Endodermal cell (in vitro differentiated cells): ENCODE measurements around the gene POLR1B. TPM values are rescaled to one million over a fixed set of nuclear protein-coding genes. Genes with fewer than 3 reads are reported as not detected.
A peak's percentile ranks its signal among the peaks of the same experiment; 100 is the strongest.

Experiments
- DNase-seq: peaks from one replicate; pipeline ENCODE4 v3.0.0-alpha.2; 2017
- H3K27ac ChIP-seq: 2 replicates; pipeline ENCODE4 v1.5.1; 2013; ENCODE audit warnings: mild to moderate bottlenecking, low read depth, low read length, moderate library complexity
- H3K27me3 ChIP-seq: 2 replicates; pipeline ENCODE4 v1.6.1; 2013; ENCODE audit warnings: mild to moderate bottlenecking, low read length, moderate library complexity; ENCODE audit not compliant: insufficient read depth, control insufficient read depth, poor library complexity, severe bottlenecking
- H3K36me3 ChIP-seq: 2 replicates; pipeline ENCODE4 v1.7.0; 2013; ENCODE audit warnings: mild to moderate bottlenecking, low read length, moderate library complexity; ENCODE audit not compliant: control insufficient read depth, insufficient read depth
- H3K4me1 ChIP-seq: one replicate; pipeline ENCODE4 v1.7.0; 2013; ENCODE audit warnings: low read length; ENCODE audit not compliant: control insufficient read depth, insufficient read depth
- H3K4me3 ChIP-seq: 2 replicates; pipeline ENCODE4 v1.5.1; 2013; ENCODE audit warnings: mild to moderate bottlenecking, low read length, moderate library complexity
- H3K9ac ChIP-seq: 2 replicates; pipeline ENCODE4 v1.6.1; 2013; ENCODE audit warnings: mild to moderate bottlenecking, low read length, moderate library complexity; ENCODE audit not compliant: poor library complexity, severe bottlenecking; ENCODE audit errors: extremely low read depth
- H3K9me3 ChIP-seq: 2 replicates; pipeline ENCODE4 v1.6.1; 2013; ENCODE audit warnings: mild to moderate bottlenecking, low read length, moderate library complexity; ENCODE audit not compliant: control insufficient read depth
- H3K27ac Mint-ChIP-seq: 2 replicates; pipeline ENCODE4 v1.8.0; 2020; ENCODE audit warnings: mixed read lengths
- H3K27me3 Mint-ChIP-seq: 2 replicates; pipeline ENCODE4 v1.8.0; 2021; ENCODE audit warnings: mild to moderate bottlenecking, mixed read lengths; ENCODE audit not compliant: insufficient read depth
- H3K36me3 Mint-ChIP-seq: 2 replicates; pipeline ENCODE4 v1.8.0; 2020; ENCODE audit warnings: low read depth, mixed read lengths
- H3K4me1 Mint-ChIP-seq: 2 replicates; pipeline ENCODE4 v1.8.0; 2020; ENCODE audit warnings: mixed read lengths
- H3K4me3 Mint-ChIP-seq: 2 replicates; pipeline ENCODE4 v1.8.0; 2020; ENCODE audit warnings: mild to moderate bottlenecking, moderate library complexity, mixed read lengths
- H3K9me3 Mint-ChIP-seq: 2 replicates; pipeline ENCODE4 v1.8.0; 2020; ENCODE audit warnings: mild to moderate bottlenecking, mixed read lengths
- CTCF ChIP-seq: fragments of 200-600 bp; sonication (generic); conservative IDR thresholded peaks from 2 replicates; pipeline ENCODE4 v1.5.0; 2021; ENCODE audit warnings: antibody characterized with exemption, mild to moderate bottlenecking
- WGBS, 2 experiments: methylation state at CpG; one replicate each; pipeline versions ENCODE4 v1.1.5 to v1.1.7; 2013; ENCODE audit warnings: missing lambda C conversion rate in 2 of 2, mixed read lengths in 1 of 2; ENCODE audit not compliant: insufficient coverage in 1 of 2, insufficient read length in 1 of 2; 5-methylcytosine and 5-hydroxymethylcytosine counted together
- total RNA-seq, 2 donors: library from RNA; stranded (reverse); fragmentation: NEBNext Ultra II Directional in 1 of 2; extraction: Animal tissue kit (Norgen Biotek cat#: 25700) in 1 of 2; gene quantifications; 2 replicates in 1 of 2; 3 replicates in 1 of 2; pipeline ENCODE4 v1.2.1, GENCODE V29; 2021

Gene POLR1B
- total RNA-seq, 2 donors from 2014 or later = 25.6 to 31.9 TPM

DNA sequence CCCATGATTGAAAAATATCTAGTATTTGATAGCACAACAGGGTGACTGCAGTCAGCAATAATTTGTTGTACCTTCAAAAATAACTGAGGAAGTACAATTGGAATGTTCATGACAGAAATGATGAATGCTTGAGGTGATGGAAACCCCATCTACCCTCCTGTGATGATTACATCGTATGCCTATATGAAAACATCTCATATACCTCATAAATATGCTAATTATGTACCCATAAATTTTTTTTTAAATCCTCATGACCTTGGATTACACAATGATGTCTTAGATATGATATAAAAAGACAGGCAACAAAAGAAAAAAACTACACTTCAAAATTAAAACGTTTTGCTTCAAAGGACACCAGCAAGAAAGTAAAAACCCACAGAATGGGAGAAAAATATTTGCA lies 1.4 kb upstream of the POLR1B start:
- Histone ChIP-seq H3K27me3 (no peaks in the 10 kb centered on the region), H3K4me3 (peak overlapping the region; percentile 95), H3K27ac (no peak overlapping the region), H3K36me3 (peaks cover under 1% of the 10 kb centered on the region), H3K4me1 (no peaks in the 10 kb centered on the region), H3K9ac (no peak overlapping the region), H3K9me3 (no peaks in the 10 kb centered on the region)
- H3K4me1 Mint-ChIP-seq = peaks cover 3% of the 10 kb centered on the region
- H3K27ac Mint-ChIP-seq = no peak overlapping the region
- 54% methylated on average over 2 of the region's 2 CpGs; no CpG with 5 or more reads in 1 of the 2 experiments for WGBS, 2 experiments
- peaks cover 1% of the 10 kb centered on the region for H3K9me3 Mint-ChIP-seq
- no peak for DNase-seq
- no peak overlapping the region for H3K4me3 Mint-ChIP-seq
- peaks cover 2% of the 10 kb centered on the region for H3K36me3 Mint-ChIP-seq
- no peak for TF ChIP-seq CTCF
- H3K27me3 Mint-ChIP-seq = no peaks in the 10 kb centered on the region

- peaks cover 4% of the 10 kb centered on the region for H3K36me3 ChIP-seq
- Mint-ChIP-seq H3K27me3 (no peaks in the 10 kb centered on the region), H3K4me3 (no peak overlapping the region), H3K27ac (no peak overlapping the region), H3K36me3 (peaks cover 6% of the 10 kb centered on the region), H3K9me3 (peaks cover 1% of the 10 kb centered on the region), H3K4me1 (peaks cover 3% of the 10 kb centered on the region)
- peak overlapping the region; percentile 95 for H3K4me3 ChIP-seq
- H3K4me1 ChIP-seq = no peaks in the 10 kb centered on the region
- peak overlapping the region; percentile 96 for H3K27ac ChIP-seq
- DNase-seq = peak; percentile 91
- no peaks in the 10 kb centered on the region for H3K27me3 ChIP-seq
- peak overlapping the region; percentile 89 for H3K9ac ChIP-seq
- no peak for TF ChIP-seq CTCF
- 30 to 44% methylated on average over 18 to 34 of the region's 34 CpGs for WGBS, 2 experiments
- H3K9me3 ChIP-seq = no peaks in the 10 kb centered on the region
Measured at GRCh38 chr2:112541315-112542122, 746 bp upstream of the POLR1B start.

DNA sequence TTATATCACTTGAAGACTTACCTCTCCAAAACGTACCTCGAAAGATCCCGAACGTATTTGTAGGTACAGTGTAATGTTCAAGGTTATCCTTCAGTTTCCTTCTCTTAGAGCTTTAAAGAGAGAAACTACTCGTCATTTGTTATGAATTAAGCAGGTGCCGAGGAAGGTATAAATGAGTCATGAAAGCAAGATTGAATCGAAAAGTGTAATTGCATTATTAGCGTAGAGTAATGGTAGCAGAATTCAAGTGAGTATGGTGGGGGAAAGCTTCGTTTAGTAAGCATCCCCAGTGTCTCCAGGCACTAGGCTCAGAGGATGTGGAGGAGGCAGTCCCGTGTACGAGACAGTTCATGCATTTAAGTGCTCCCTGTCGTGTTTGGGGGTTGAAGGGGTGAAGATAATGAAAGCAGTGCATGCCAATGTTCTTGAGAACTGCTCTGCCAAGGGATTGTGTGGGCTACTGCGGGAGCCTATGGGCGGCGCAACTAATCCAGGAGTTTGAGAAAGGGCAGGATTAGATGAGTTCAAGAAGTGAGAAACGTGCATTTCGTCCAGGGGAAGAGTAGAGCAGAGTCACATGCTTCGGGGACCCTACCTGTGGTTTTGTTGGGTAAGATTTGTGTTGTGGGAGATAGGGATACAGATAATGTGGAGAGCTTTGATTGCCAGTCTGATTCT lies 858 bp downstream of the POLR1B start:
- H3K4me3 ChIP-seq = peak overlapping the region; percentile 95
- peak overlapping the region; percentile 89 for H3K9ac ChIP-seq

More for the DNA sequence above, 858 bp downstream of the POLR1B start:
- Mint-ChIP-seq H3K36me3 (peaks cover 16% of the 10 kb centered on the region), H3K4me3 (no peak overlapping the region), H3K27ac (no peak overlapping the region), H3K4me1 (peaks cover 3% of the 10 kb centered on the region), H3K27me3 (no peaks in the 10 kb centered on the region), H3K9me3 (no peaks in the 10 kb centered on the region)
- peak; percentile 64 for DNase-seq
- Histone ChIP-seq H3K27me3 (no peaks in the 10 kb centered on the region), H3K36me3 (peaks cover 19% of the 10 kb centered on the region), H3K4me1 (no peaks in the 10 kb centered on the region), H3K9me3 (no peaks in the 10 kb centered on the region), H3K27ac (no peak overlapping the region)
- no peak for TF ChIP-seq CTCF
- WGBS, 2 experiments = 6 to 12% methylated on average over 11 to 18 of the region's 18 CpGs
